Karpas-422 (cell line): ENCODE data around the gene ZNF771. TPM values are rescaled to one million over a fixed set of nuclear protein-coding genes. Genes with fewer than 3 reads are reported as not detected.
"Not testable (repeated sequence)": the region's sequence is repeated elsewhere in the genome, so short reads cannot be mapped to it uniquely, and the experiment has no call there.

ENCODE experiments used
- DNase-seq: peaks from one replicate; pipeline ENCODE4 v3.0.0-alpha.2; 2015
- H2AFZ ChIP-seq: fragments of 200-600 bp; sonication (generic); 2 replicates; pipeline ENCODE4 v1.6.1; 2014; ENCODE audit warnings: antibody characterized with exemption, low read length, mixed read lengths
- H3K27ac ChIP-seq: fragments of 200-600 bp; sonication (generic); 2 replicates; pipeline ENCODE4 v1.5.1; 2014; ENCODE audit warnings: mild to moderate bottlenecking, low read length, moderate library complexity
- H3K27me3 ChIP-seq: fragments of 200-600 bp; sonication (generic); 2 replicates; pipeline ENCODE4 v1.6.1; 2014; ENCODE audit warnings: low read length, mixed read lengths
- H3K36me3 ChIP-seq: fragments of 200-600 bp; sonication (generic); 2 replicates; pipeline ENCODE4 v1.6.1; 2014; ENCODE audit warnings: low read length, mixed read lengths; ENCODE audit not compliant: insufficient read depth
- H3K4me1 ChIP-seq: fragments of 200-600 bp; sonication (generic); 2 replicates; pipeline ENCODE4 v1.6.1; 2014; ENCODE audit warnings: mild to moderate bottlenecking, low read length, mixed read lengths
- H3K4me2 ChIP-seq: fragments of 200-600 bp; sonication (generic); 2 replicates; pipeline ENCODE4 v1.6.1; 2014; ENCODE audit warnings: low read length, low read depth, mild to moderate bottlenecking; ENCODE audit not compliant: poor library complexity, severe bottlenecking
- H3K4me3 ChIP-seq: fragments of 200-600 bp; sonication (generic); 2 replicates; pipeline ENCODE4 v1.5.1; 2014; ENCODE audit warnings: mild to moderate bottlenecking, antibody characterized with exemption, low read length, mixed read lengths
- H3K79me2 ChIP-seq: fragments of 200-600 bp; sonication (generic); 2 replicates; pipeline ENCODE4 v1.6.1; 2014; ENCODE audit warnings: mild to moderate bottlenecking, low read length, mixed read lengths
- H3K9ac ChIP-seq: fragments of 200-600 bp; sonication (generic); 2 replicates; pipeline ENCODE4 v1.6.0; 2014; ENCODE audit warnings: low read length
- H3K9me2 ChIP-seq: fragments of 200-600 bp; sonication (generic), shearing (Covaris generic); replicated peaks from 2 replicates; pipeline ENCODE4 v1.6.0; 2014; ENCODE audit warnings: mild to moderate bottlenecking, low read length, moderate library complexity; ENCODE audit not compliant: insufficient read depth
- H3K9me3 ChIP-seq: fragments of 300-700, 200-600 bp; sonication (generic); 2 replicates; pipeline ENCODE4 v1.6.1; 2014; ENCODE audit warnings: low read length, mixed read lengths
- H4K20me1 ChIP-seq: fragments of 200-600 bp; sonication (generic); 2 replicates; pipeline ENCODE4 v1.6.1; 2014; ENCODE audit warnings: mild to moderate bottlenecking, antibody characterized with exemption, low read length, low read depth; ENCODE audit not compliant: insufficient read depth
- total RNA-seq: library from RNA; depleted of rRNA; stranded (reverse); fragments of >200 nt; shearing (Covaris generic); gene quantifications from 2 replicates; pipeline ENCODE4 v1.2.3, GENCODE V29; 2014; ENCODE audit warnings: low replicate concordance

Gene ZNF771
- total RNA-seq, 1 experiment from 2014 or later, result 13.1 TPM

- Histone ChIP-seq H3K27ac (no peak overlapping the region), H2AFZ (no peak overlapping the region), H3K9me3 (no peaks in the 10 kb centered on the region), H4K20me1 (0 out of 2 replicates have a peak, but pooled peaks cover 4% of the 10 kb centered on the region), H3K4me2 (no peak overlapping the region), H3K4me3 (no peak overlapping the region), H3K9ac (no peak overlapping the region), H3K9me2 (no peaks in the 10 kb centered on the region), H3K36me3 (no peaks in the 10 kb centered on the region), H3K79me2 (peaks cover 22% of the 10 kb centered on the region), H3K27me3 (no peaks in the 10 kb centered on the region), H3K4me1 (peaks cover 39% of the 10 kb centered on the region)
- peak; percentile 35 for DNase-seq
These were observed 23.9 kb upstream of the ZNF771 start for GRCh38 chr16:30383521-30383920.

- peak overlapping the region; percentile 79 for H3K4me3 ChIP-seq
- H3K9ac ChIP-seq, result peak overlapping the region; percentile 98
- DNase-seq, result no peak
- peak overlapping the region; percentile 92 for H3K4me2 ChIP-seq
- no peaks in the 10 kb centered on the region for H3K27me3 ChIP-seq
- H3K9me3 ChIP-seq, result no peaks in the 10 kb centered on the region
- H3K27ac ChIP-seq, result no peak overlapping the region
- H4K20me1 ChIP-seq, result peaks cover 4% of the 10 kb centered on the region; the same call in 1 of the 2 replicates
- H3K79me2 ChIP-seq, result peaks cover 18% of the 10 kb centered on the region
- H3K9me2 ChIP-seq, result no peaks in the 10 kb centered on the region
- H3K4me1 ChIP-seq, result peaks cover 20% of the 10 kb centered on the region
- H3K36me3 ChIP-seq, result peaks cover 6% of the 10 kb centered on the region
- peak overlapping the region; percentile 83; the same call in 1 of the 2 replicates for H2AFZ ChIP-seq
These were observed 12.7 kb upstream of the ZNF771 start for GRCh38 chr16:30394592-30395154.

- Histone ChIP-seq H3K4me3 (peak within 1 kb of the TSS; percentile 79), H3K9ac (peak within 1 kb of the TSS; percentile 98), H3K27me3 (no peaks in the 10 kb centered on the region), H3K9me3 (no peaks in the 10 kb centered on the region), H3K4me2 (peak within 1 kb of the TSS; percentile 92), H3K4me1 (peaks cover 28% of the 10 kb centered on the region), H3K79me2 (peaks cover 18% of the 10 kb centered on the region), H2AFZ (peak within 1 kb of the TSS; percentile 83; the same call in 1 of the 2 replicates), H3K36me3 (peaks cover 6% of the 10 kb centered on the region), H3K9me2 (no peaks in the 10 kb centered on the region), H3K27ac (peak within 1 kb of the TSS; percentile 58), H4K20me1 (peaks cover 4% of the 10 kb centered on the region; the same call in 1 of the 2 replicates)
- peak; percentile 95 for DNase-seq
These were observed 12.0 kb upstream of the ZNF771 start, which contains the start of gene ZNF48 for GRCh38 chr16:30395155-30395991. Gene ZNF48 (plus strand): TSS chr16:30395420. CDS start chr16:30395795, 375 bp downstream.

DNA sequence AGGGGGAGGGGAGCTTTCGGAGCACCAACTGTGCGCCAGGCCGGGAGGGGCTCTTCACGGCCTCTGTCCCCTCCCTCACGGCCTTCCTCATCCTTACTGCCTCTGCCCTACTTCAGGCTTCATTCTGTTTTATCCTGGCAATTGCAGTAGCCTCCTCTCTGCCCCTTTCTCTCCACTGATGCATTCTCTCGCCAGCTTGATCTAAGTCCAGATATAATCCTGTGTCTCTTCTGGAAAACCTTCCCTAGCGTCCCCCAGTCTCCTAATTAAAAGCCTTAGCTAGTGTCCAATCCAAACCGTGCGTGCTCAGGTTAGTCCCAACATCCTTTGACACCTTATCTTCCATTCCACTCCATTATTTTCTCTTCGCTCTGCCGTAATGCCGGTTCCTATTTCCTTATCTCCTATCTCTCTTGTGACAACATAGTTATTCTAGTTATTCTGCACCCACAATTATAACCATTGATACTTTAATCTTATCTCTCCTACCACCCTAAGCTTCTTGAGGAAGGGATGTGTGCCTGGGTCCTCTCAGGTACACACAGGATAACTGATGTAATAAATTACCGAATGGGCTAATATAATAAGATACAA, 11.3 kb upstream of the ZNF771 start:
- peak overlapping the region; percentile 79 for H3K4me3 ChIP-seq
- H3K9ac ChIP-seq, result peak overlapping the region; percentile 98
- H3K36me3 ChIP-seq, result peaks cover 6% of the 10 kb centered on the region
- H3K9me2 ChIP-seq, result no peaks in the 10 kb centered on the region
- H3K27me3 ChIP-seq, result no peaks in the 10 kb centered on the region
- H3K4me1 ChIP-seq, result peaks cover 32% of the 10 kb centered on the region
- H3K9me3 ChIP-seq, result no peaks in the 10 kb centered on the region
- H2AFZ ChIP-seq, result no peak overlapping the region
- peaks cover 18% of the 10 kb centered on the region for H3K79me2 ChIP-seq
- H3K27ac ChIP-seq, result peak overlapping the region; percentile 58
- no peak for DNase-seq
- peak overlapping the region; percentile 92 for H3K4me2 ChIP-seq
- H4K20me1 ChIP-seq, result peaks cover 4% of the 10 kb centered on the region; the same call in 1 of the 2 replicates

DNA sequence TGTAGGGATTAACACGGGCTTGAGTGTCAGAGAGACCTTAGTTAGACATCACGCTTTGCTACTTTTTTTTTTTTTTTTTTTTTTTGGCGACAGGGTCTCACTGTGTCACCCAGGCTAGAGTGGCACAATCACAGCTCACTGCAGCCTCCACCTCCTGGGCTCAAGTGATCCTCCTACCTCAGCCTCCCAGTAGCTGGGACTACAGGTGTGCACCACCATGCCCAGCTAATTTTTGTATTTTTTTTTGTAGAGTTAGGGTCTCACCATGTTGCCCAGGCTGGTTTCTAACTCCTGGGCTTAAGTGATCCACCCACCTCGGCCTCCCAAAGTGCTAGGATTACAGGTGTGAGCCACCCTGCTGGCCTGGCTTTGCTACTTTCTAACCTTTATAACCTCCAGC, 10.8 kb upstream of the ZNF771 start:
- not testable (repeated sequence) for H3K27me3 ChIP-seq, H4K20me1 ChIP-seq, H2AFZ ChIP-seq, H3K9me3 ChIP-seq, DNase-seq, H3K36me3 ChIP-seq, H3K9me2 ChIP-seq
- peak overlapping the region; percentile 58; the same call in 1 of the 2 replicates for H3K27ac ChIP-seq
- peak overlapping the region; percentile 98 for H3K9ac ChIP-seq
- H3K4me1 ChIP-seq, result peaks cover 32% of the 10 kb centered on the region
- H3K4me3 ChIP-seq, result peak overlapping the region; percentile 79
- H3K4me2 ChIP-seq, result peak overlapping the region; percentile 92
- peaks cover 18% of the 10 kb centered on the region for H3K79me2 ChIP-seq

GRCh38 chr16:30397056-30397455, 10.3 kb upstream of the ZNF771 start:
- H2AFZ ChIP-seq, result no peak overlapping the region
- H3K9me2 ChIP-seq, result no peaks in the 10 kb centered on the region
- H3K4me2 ChIP-seq, result peak overlapping the region; percentile 92
- peaks cover 6% of the 10 kb centered on the region for H3K36me3 ChIP-seq
- H3K27ac ChIP-seq, result no peak overlapping the region
- H3K9ac ChIP-seq, result peak overlapping the region; percentile 98; the same call in 1 of the 2 replicates
- no peaks in the 10 kb centered on the region for H3K9me3 ChIP-seq
- H3K4me3 ChIP-seq, result 0 out of 2 replicates have a peak overlapping the region, but pooled peaks have one; percentile 79
- H4K20me1 ChIP-seq, result peaks cover 4% of the 10 kb centered on the region; the same call in 1 of the 2 replicates
- no peaks in the 10 kb centered on the region for H3K27me3 ChIP-seq
- DNase-seq, result no peak
- peaks cover 32% of the 10 kb centered on the region for H3K4me1 ChIP-seq
- H3K79me2 ChIP-seq, result peaks cover 18% of the 10 kb centered on the region

DNA sequence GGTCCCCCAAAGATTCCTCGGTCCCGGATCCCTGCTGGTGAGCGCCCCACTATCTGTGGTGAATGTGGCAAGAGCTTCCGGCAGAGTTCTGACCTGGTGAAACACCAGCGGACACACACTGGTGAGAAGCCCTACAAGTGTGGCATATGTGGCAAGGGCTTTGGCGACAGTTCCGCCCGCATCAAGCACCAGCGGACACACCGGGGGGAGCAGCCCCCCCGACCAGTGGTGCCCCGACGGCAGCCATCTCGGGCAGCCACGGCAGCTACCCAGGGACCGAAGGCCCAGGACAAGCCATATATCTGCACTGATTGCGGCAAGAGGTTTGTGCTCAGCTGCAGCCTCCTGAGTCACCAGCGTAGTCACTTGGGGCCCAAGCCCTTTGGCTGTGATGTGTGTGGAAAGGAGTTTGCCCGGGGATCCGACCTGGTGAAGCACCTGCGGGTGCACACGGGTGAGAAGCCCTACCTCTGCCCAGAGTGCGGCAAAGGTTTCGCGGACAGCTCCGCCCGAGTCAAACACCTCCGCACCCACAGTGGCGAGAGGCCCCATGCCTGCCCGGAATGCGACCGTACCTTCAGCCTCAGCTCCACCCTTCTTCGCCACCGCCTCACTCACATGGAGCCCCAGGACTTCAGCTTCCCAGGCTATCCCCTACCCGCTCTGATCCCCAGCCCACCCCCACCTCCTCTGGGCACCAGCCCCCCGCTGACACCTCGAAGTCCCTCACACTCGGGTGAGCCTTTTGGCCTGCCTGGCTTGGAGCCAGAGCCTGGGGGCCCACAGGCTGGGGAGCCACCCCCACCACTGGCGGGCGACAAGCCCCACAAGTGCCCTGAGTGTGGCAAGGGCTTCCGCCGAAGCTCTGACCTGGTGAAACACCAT, 9.4 kb upstream of the ZNF771 start:
- H3K36me3 ChIP-seq, result peaks cover 6% of the 10 kb centered on the region
- no peak overlapping the region for H3K4me3 ChIP-seq
- H3K27me3 ChIP-seq, result no peaks in the 10 kb centered on the region
- no peak overlapping the region for H3K4me2 ChIP-seq
- peaks cover 18% of the 10 kb centered on the region for H3K79me2 ChIP-seq
- no peaks in the 10 kb centered on the region for H3K9me3 ChIP-seq
- peaks cover 4% of the 10 kb centered on the region; the same call in 1 of the 2 replicates for H4K20me1 ChIP-seq
- H3K9ac ChIP-seq, result no peak overlapping the region
- H3K27ac ChIP-seq, result no peak overlapping the region
- H3K9me2 ChIP-seq, result no peaks in the 10 kb centered on the region
- no peak overlapping the region for H2AFZ ChIP-seq
- H3K4me1 ChIP-seq, result peaks cover 32% of the 10 kb centered on the region
- DNase-seq, result no peak
